Heart right ventricle (tissue), 16 donors: ENCODE data around the gene GLP1R. TPM values are rescaled to one million over a fixed set of nuclear protein-coding genes. Genes with fewer than 3 reads are reported as not detected.
A peak's percentile ranks its signal among the peaks of the same experiment; 100 is the strongest.

Source experiments
- ATAC-seq, 8 donors: fragments of 200-7000 bp; cut with Tn5 transposase; one replicate each; pipeline ENCODE4 v1.9.1; 2020; ENCODE audit warnings: mild to moderate bottlenecking in 8 of 8, moderate library complexity in 8 of 8, moderate number of reproducible peaks in 1 of 8
- DNase-seq, 2 donors: peaks; one replicate each; pipeline ENCODE4 v3.0.0-alpha.2; 2020
- H3K27ac ChIP-seq, 10 donors: fragments of 200-600 bp; sonication (generic) in 2 of 10; one replicate each; pipeline versions ENCODE4 v1.5.0 to v1.8.0; 2020 to 2022; ENCODE audit warnings: mild to moderate bottlenecking in 3 of 10
- H3K27me3 ChIP-seq, 7 donors: fragments of 200-600 bp; one replicate each; pipeline ENCODE4 v1.8.0; 2021 to 2022; ENCODE audit warnings: mild to moderate bottlenecking in 2 of 7
- H3K36me3 ChIP-seq, 9 donors: fragments of 200-600 bp; sonication (generic) in 1 of 9; one replicate each; pipeline versions ENCODE4 v1.5.0 to v1.8.0; 2020 to 2022; ENCODE audit warnings: mild to moderate bottlenecking in 2 of 9
- H3K4me1 ChIP-seq, 9 donors: fragments of 200-600 bp; sonication (generic) in 1 of 9; one replicate each; pipeline versions ENCODE4 v1.5.0 to v1.8.0; 2020 to 2022; ENCODE audit warnings: mild to moderate bottlenecking in 4 of 9
- H3K4me3 ChIP-seq, 10 donors: fragments of 200-600 bp; sonication (generic) in 2 of 10; one replicate each; pipeline versions ENCODE4 v1.5.0 to v1.8.0; 2020 to 2022; ENCODE audit warnings: mild to moderate bottlenecking in 7 of 10, moderate library complexity in 2 of 10
- H3K9me3 ChIP-seq, 11 donors: fragments of 200-600 bp in 10 of 11; sonication (generic) in 2 of 11; one replicate each; pipeline versions ENCODE4 v1.5.0 to v1.8.0; 2013 to 2022; ENCODE audit warnings: mild to moderate bottlenecking in 2 of 11, control low read depth in 1 of 11, moderate library complexity in 1 of 11
- WGBS, 2 donors: extraction: QIAGEN DNeasy Blood & Tissue Kit; methylation state at CpG; one replicate each; pipeline ENCODE4 v1.1.7; 2013; ENCODE audit warnings: inconsistent platforms in 1 of 2; 5-methylcytosine and 5-hydroxymethylcytosine counted together
- intact Hi-C, 10 donors: fragments of 100-400 bp; cut with DNase I; formaldehyde crosslinking; loops; one replicate each; pipeline versions ENCODE4 v1.11.1 to v1.14.2; 2022
- polyA plus RNA-seq, 2 donors: library from polyadenylated mRNA; stranded (reverse); fragments of 200-250 nt; gene quantifications; one replicate each; pipeline ENCODE4 v1.2.3, GENCODE V29; 2013
- total RNA-seq, 10 donors: library from RNA; stranded (reverse); fragmentation: NEBNext Ultra II Directional in 3 of 10; extraction: Animal tissue kit (Norgen Biotek cat#: 25700) in 3 of 10; gene quantifications; one replicate each; pipeline versions ENCODE4 v1.2.1 to v1.2.4, GENCODE V29; 2021 to 2023
- TF ChIP-seq, protein P1 (sequence below), 9 donors: fragments of 200-600 bp; sonication (generic) in 2 of 9; IDR thresholded peaks; one replicate each; pipeline versions ENCODE4 v1.5.0 to v1.8.0; 2021 to 2022; ENCODE audit warnings: antibody characterized with exemption in 9 of 9, mild to moderate bottlenecking in 5 of 9, moderate library complexity in 1 of 9
- donor health status: Arrhythmogenic right ventricular cardiomyopathy.
- donor health status: ischemic (EF 13 %, LVEDD 7.1; RV severe dilation, severe dysfunction).
- donor health status: healthy with polysubstance abuse.
- donor health status: DM: no; HTN: yes; CAD: no.
- donor health status: DM: no; HTN: no; CAD: no.
- donor health status: ischemic (EF 25% LVEDD 6.9; RV normal size, moderate dysfunction).
- donor health status: ischemic (EF 25% LVEDD 5.7; RV mildly dilated, moderate dysfunction).
- donor health status: healthy.
- donor health status: DM: yes; HTN: yes; CAD: no.
- donor health status: Ischemic cardiomyopathy.
- donor health status: ischemic (EF 35%, LVEDD 5.7; RV mildly dilated, moderate dysfunction).
- donor health status: nonischemic (EF 11% LVEDD 7.7; RV severe dilation, severe dysfunction).
- donor health status: DM: yes; HTN: yes; CAD: no.
- donor health status: PGD.
- donor health status: ischemic (EF 29% LVEDD 5.4; RV normal size, mild dysfunction).
- donor health status: nonischemic (EF 23%, LVEDD 6.1; RV moderate dilation, normal function).

GLP1R gene
- total and polyA plus RNA-seq, 12 donors: 0.39 to 5.9 (median 1.8) TPM

DNA sequence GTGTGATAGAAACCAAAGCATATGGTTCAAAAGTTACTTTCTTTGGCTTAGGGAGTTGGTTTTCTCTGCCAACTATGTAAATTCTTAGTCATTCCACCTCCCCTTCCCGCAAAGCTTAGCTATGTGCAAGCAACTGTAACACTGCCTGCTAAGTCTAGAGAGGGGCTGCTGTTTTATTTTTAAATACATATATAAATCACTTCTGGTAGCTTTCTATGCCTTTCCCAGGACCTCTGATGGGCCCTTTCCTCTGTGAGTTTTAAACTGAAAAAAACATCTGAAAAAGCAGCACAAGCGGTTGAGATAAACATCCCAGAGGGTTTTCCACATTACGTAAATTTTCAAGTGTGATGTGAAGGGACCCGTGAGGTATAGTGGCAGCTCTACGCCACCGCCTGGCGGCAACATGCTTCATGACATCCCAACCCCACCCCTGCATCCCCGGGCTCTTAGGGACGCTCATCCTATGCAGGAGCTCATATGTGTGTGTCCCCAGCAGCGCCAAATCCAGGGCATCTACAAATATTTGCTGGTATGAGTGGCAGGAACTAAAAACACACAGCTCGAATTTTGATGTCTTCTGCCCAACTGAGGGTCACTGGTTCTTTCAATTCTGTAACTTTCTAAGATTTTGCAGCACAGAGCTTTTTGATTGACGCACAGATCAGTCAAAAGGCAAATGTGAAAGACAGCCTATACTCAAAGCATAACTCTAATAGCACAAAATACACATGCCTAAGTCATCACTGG lies 53.7 kb downstream of the GLP1R start:
- DNase-seq: peak in 1 of 2 donors; percentile 23
- Histone ChIP-seq H3K4me1 (peaks cover 0 to 2% (median 0%) of the 10 kb centered on the region in 9 donors), H3K36me3 (peaks cover 0 to 22% (median 10%) of the 10 kb centered on the region in 9 donors), H3K27me3 (no peaks in the 10 kb centered on the region), H3K9me3 (no peaks in the 10 kb centered on the region), H3K27ac (no peak overlapping the region), H3K4me3 (no peak overlapping the region)
- intact Hi-C loops: no loop called here
- WGBS, 2 donors: 49 to 52% methylated on average over 12 of the region's 12 CpGs
- ATAC-seq: no peak
- TF ChIP-seq, protein P1, sequence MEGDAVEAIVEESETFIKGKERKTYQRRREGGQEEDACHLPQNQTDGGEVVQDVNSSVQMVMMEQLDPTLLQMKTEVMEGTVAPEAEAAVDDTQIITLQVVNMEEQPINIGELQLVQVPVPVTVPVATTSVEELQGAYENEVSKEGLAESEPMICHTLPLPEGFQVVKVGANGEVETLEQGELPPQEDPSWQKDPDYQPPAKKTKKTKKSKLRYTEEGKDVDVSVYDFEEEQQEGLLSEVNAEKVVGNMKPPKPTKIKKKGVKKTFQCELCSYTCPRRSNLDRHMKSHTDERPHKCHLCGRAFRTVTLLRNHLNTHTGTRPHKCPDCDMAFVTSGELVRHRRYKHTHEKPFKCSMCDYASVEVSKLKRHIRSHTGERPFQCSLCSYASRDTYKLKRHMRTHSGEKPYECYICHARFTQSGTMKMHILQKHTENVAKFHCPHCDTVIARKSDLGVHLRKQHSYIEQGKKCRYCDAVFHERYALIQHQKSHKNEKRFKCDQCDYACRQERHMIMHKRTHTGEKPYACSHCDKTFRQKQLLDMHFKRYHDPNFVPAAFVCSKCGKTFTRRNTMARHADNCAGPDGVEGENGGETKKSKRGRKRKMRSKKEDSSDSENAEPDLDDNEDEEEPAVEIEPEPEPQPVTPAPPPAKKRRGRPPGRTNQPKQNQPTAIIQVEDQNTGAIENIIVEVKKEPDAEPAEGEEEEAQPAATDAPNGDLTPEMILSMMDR (IDR thresholded peaks at IDR 0.05): peak in 6 of 9 donors; percentile 15 to 49 (median 30)

DNA sequence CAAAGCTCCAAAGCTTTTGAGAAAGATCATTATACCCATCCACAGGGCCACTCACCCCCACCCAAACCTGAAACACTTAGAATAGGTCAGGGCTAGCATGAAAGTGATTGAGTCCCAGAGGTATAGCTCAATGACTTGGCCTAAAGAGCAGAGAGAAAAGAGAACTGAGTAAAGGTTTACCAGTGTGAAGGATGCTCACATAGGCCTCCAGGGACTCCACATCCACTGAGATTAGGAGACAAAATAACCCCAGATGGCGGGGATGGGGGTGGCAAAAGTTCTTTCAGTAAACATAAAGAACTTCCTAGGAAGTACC lies 54.2 kb downstream of the GLP1R start:
- Histone ChIP-seq H3K9me3 (no peaks in the 10 kb centered on the region), H3K27me3 (no peaks in the 10 kb centered on the region), H3K36me3 (peaks cover 0 to 22% (median 10%) of the 10 kb centered on the region in 9 donors), H3K27ac (no peak overlapping the region), H3K4me1 (peaks cover 0 to 7% (median 0%) of the 10 kb centered on the region in 9 donors), H3K4me3 (no peak overlapping the region)
- TF ChIP-seq, protein P1 (IDR thresholded peaks at IDR 0.05): no peak
- WGBS, 2 donors: 91 to 93% methylated on average over 1 of the region's 1 CpG
- intact Hi-C loops: no loop called here
- ATAC-seq (no peak), DNase-seq (no peak)

DNA sequence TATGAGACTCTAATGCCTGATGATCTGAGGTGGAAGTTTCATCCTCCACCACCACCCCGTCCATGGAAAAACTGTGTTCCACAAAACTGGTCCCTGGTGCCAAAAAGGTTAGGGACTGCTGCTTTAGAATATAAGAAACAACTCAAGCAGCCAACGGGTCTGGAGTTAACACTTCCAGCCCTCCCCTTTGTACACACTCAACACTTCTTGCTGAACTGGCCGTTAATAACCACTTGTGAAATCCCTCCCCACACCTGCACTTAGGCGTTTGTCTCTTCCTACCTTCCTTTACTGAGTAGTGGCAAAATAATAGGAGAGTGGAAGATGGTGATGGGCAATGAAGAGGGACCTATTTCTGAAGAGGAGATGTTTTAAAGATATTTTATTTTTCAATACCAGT lies 55.9 kb downstream of the GLP1R start:
- H3K9me3 ChIP-seq: no peaks in the 10 kb centered on the region
- DNase-seq (no peak), ATAC-seq (no peak)
- no peaks in the 10 kb centered on the region for H3K27me3 ChIP-seq
- 72 to 80% methylated on average over 4 of the region's 4 CpGs for WGBS, 2 donors
- TF ChIP-seq, protein P1 (IDR thresholded peaks at IDR 0.05): no peak
- no peak overlapping the region for H3K27ac ChIP-seq
- H3K4me3 ChIP-seq: no peak overlapping the region
- intact Hi-C loops: no loop called here
- H3K36me3 ChIP-seq: peaks cover 0 to 33% (median 10%) of the 10 kb centered on the region in 9 donors
- H3K4me1 ChIP-seq: peaks cover 0 to 9% (median 0%) of the 10 kb centered on the region in 9 donors

DNA sequence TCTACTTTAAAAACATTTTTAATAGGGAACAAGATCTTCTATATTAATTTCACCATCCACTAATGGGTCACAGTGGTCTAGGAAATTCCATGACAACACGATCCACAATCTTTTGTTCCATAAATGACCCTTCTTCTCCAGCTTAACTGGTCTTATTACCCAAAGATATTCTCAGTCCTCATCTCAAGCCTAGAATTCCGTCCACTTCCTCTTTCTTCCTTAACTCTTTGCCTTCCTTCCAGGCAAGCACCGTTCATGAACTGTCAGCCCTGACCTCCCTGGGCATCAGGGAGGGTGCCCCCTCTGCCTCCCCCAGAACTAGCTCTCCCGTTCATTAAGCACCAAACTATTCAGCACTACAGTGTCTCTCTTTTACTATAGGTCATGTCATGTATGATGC lies 58.5 kb downstream of the GLP1R start:
- H3K9me3 ChIP-seq: no peaks in the 10 kb centered on the region
- intact Hi-C loops: no loop called here
- DNase-seq (no peak), ATAC-seq (no peak)
- H3K4me3 ChIP-seq: no peak overlapping the region
- 62 to 70% methylated on average over 4 of the region's 4 CpGs for WGBS, 2 donors
- H3K27ac ChIP-seq: no peak overlapping the region
- TF ChIP-seq, protein P1 (IDR thresholded peaks at IDR 0.05): no peak
- peaks cover 0 to 51% (median 12%) of the 10 kb centered on the region in 9 donors for H3K36me3 ChIP-seq
- H3K4me1 ChIP-seq: peaks cover 0 to 14% (median 0%) of the 10 kb centered on the region in 9 donors
- no peaks in the 10 kb centered on the region for H3K27me3 ChIP-seq
